Measurements from ENCODE around the gene DUSP5. TPM values are rescaled to one million over a fixed set of nuclear protein-coding genes. Genes with fewer than 3 reads are reported as not detected.
A peak's percentile ranks its signal among the peaks of the same experiment; 100 is the strongest.

Gene DUSP5
- total RNA-seq, 2 experiments from 2014 or later: 0.06 to 0.97 TPM

GRCh38 chr10:110546499-110547110 is 48.9 kb downstream of the DUSP5 start:
- DNase-seq (ENCODE audit: low spot score): no peak
- H3K79me2 ChIP-seq (ENCODE audit: insufficient read depth, low read depth, low read length): no peaks in the 10 kb centered on the region
- BruUV-seq (replicated peaks): no TSS peak
- intact Hi-C loops (cut with micrococcal nuclease; ENCODE audit: unreplicated experiment): loop anchor here (1.0 to 5.0 kb wide), 5 partner anchors 42 to 235 kb away; no protein-coding TSS in a partner anchor
- peaks cover 15% of the 10 kb centered on the region for H3K4me1 ChIP-seq (ENCODE audit: insufficient read depth, low read length, poor library complexity, severe bottlenecking)
- H3K4me3 ChIP-seq (ENCODE audit: low read depth, low read length, poor library complexity, severe bottlenecking): no peak overlapping the region
- no peak for TF ChIP-seq EZH2phosphoT487 (IDR thresholded peaks at IDR 0.05; ENCODE audit: borderline replicate concordance, low read depth, low read length)
- TF ChIP-seq CTCF (conservative IDR thresholded peaks at IDR 0.05; ENCODE audit: low read length): no peak
- peak overlapping the region; percentile 60; the same call in 1 of the 2 replicates for H2AFZ ChIP-seq (ENCODE audit: low read length)
- ChIA-PET POLR2A (interaction anchor here (0.6 to 3.0 kb wide), 12 partner anchors 12 to 330 kb away, joined by 3 to 18 read pairs (median 4); partner anchors contain the start of genes DUSP5 and SMNDC1), CTCF (ENCODE audit: unreplicated experiment) (interaction anchor here (0.6 to 1.4 kb wide), 9 partner anchors 54 to 241 kb away, joined by 3 to 24 read pairs (median 4); partner anchors contain the start of gene SMNDC1)
- H3K4me2 ChIP-seq (ENCODE audit: low read length): peak overlapping the region; percentile 19; the same call in 1 of the 2 replicates
- no peaks in the 10 kb centered on the region for H4K20me1 ChIP-seq (ENCODE audit: insufficient read depth, low read length)
- H3K36me3 ChIP-seq (ENCODE audit: insufficient read depth, low read length): no peaks in the 10 kb centered on the region
- H3K9me3 ChIP-seq (ENCODE audit: low read length): no peaks in the 10 kb centered on the region
- no peaks in the 10 kb centered on the region for H3K9me2 ChIP-seq (ENCODE audit: insufficient read depth, low read length)
- H3K27ac ChIP-seq (ENCODE audit: low read depth, low read length, poor library complexity, severe bottlenecking): no peak overlapping the region

GRCh38 chr10:110547139-110547761 is 49.5 kb downstream of the DUSP5 start:
- H3K4me3 ChIP-seq (ENCODE audit: low read depth, low read length, poor library complexity, severe bottlenecking): no peak overlapping the region
- peaks cover 15% of the 10 kb centered on the region for H3K4me1 ChIP-seq (ENCODE audit: insufficient read depth, low read length, poor library complexity, severe bottlenecking)
- POLR2A ChIA-PET: interaction anchor here (0.5 to 3.0 kb wide), 15 partner anchors 12 to 331 kb away, joined by 3 to 18 read pairs (median 4); partner anchors contain the start of genes DUSP5 and SMNDC1
- H3K36me3 ChIP-seq (ENCODE audit: insufficient read depth, low read length): no peaks in the 10 kb centered on the region
- H3K4me2 ChIP-seq (ENCODE audit: low read length): peak overlapping the region; percentile 19; the same call in 1 of the 2 replicates
- H4K20me1 ChIP-seq (ENCODE audit: insufficient read depth, low read length): no peaks in the 10 kb centered on the region
- no peaks in the 10 kb centered on the region for H3K9me3 ChIP-seq (ENCODE audit: low read length)
- no peaks in the 10 kb centered on the region for H3K79me2 ChIP-seq (ENCODE audit: insufficient read depth, low read depth, low read length)
- H2AFZ ChIP-seq (ENCODE audit: low read length): peak overlapping the region; percentile 60; the same call in 1 of the 2 replicates
- BruUV-seq (replicated peaks): no TSS peak
- intact Hi-C loops (cut with micrococcal nuclease; ENCODE audit: unreplicated experiment): loop anchor here (1.0 to 5.0 kb wide), 5 partner anchors 42 to 236 kb away; no protein-coding TSS in a partner anchor
- peak; percentile 86 for DNase-seq (ENCODE audit: low spot score)
- no peaks in the 10 kb centered on the region for H3K9me2 ChIP-seq (ENCODE audit: insufficient read depth, low read length)
- H3K27ac ChIP-seq (ENCODE audit: low read depth, low read length, poor library complexity, severe bottlenecking): no peak overlapping the region
- no peak for TF ChIP-seq EZH2phosphoT487 (IDR thresholded peaks at IDR 0.05; ENCODE audit: borderline replicate concordance, low read depth, low read length)
- TF ChIP-seq CTCF (conservative IDR thresholded peaks at IDR 0.05; ENCODE audit: low read length): peak; percentile 98
- CTCF ChIA-PET (ENCODE audit: unreplicated experiment): interaction anchor here (0.8 to 1.4 kb wide), 8 partner anchors 54 to 242 kb away, joined by 3 to 24 read pairs (median 4); partner anchors contain the start of gene SMNDC1

Measured in OCI-LY7 (cell line).